Measurements from ENCODE around the gene XRRA1. TPM values are rescaled to one million over a fixed set of nuclear protein-coding genes. Genes with fewer than 3 reads are reported as not detected.
A peak's percentile ranks its signal among the peaks of the same experiment; 100 is the strongest.

The XRRA1 gene
- total RNA-seq, 2 donors from 2014 or later: 12.2 to 31.2 TPM

GRCh38 chr11:74937696-74938475 lies 11.0 kb downstream of the XRRA1 start:
- Mint-ChIP-seq H3K27me3 (no peaks in the 10 kb centered on the region), H3K27ac (no peak overlapping the region), H3K4me3 (no peak overlapping the region), H3K4me1 (ENCODE audit: low read depth in 2 of 2) (peaks cover 3 to 10% of the 10 kb centered on the region in 2 donors), H3K36me3 (peaks cover 25% of the 10 kb centered on the region), H3K9me3 (no peaks in the 10 kb centered on the region)
- ATAC-seq (no peak), DNase-seq (ENCODE audit: low spot score) (no peak)

DNA sequence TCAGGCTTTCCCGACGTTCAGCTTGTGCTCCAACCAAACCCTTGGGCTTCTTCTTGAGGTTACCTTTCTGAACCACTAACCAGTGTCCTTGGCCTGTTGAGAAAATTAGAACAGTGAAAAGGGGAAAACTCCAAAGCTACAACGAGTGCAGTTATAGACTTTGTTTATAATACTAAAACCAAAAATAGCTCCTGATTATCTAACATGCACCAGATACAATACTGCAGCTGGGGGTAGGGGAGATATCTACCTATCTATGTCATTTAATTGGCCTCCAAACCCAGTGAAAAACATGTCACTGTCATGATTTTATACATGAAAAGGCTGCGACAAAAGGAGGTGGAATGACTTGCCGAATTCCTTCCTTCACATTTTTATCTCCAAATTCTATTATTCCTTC lies 11.9 kb downstream of the XRRA1 start:
- no peaks in the 10 kb centered on the region for H3K27me3 Mint-ChIP-seq
- H3K4me1 Mint-ChIP-seq (ENCODE audit: low read depth in 2 of 2): peaks cover 13 to 19% of the 10 kb centered on the region in 2 donors
- H3K27ac Mint-ChIP-seq: no peak overlapping the region
- H3K4me3 Mint-ChIP-seq: no peak overlapping the region
- peaks cover 25% of the 10 kb centered on the region for H3K36me3 Mint-ChIP-seq
- DNase-seq (ENCODE audit: low spot score) (no peak), ATAC-seq (no peak)
- H3K9me3 Mint-ChIP-seq: no peaks in the 10 kb centered on the region

- H3K27me3 Mint-ChIP-seq: no peaks in the 10 kb centered on the region
- DNase-seq (ENCODE audit: low spot score) (no peak), ATAC-seq (no peak)
- H3K4me1 Mint-ChIP-seq (ENCODE audit: low read depth in 2 of 2): peaks cover 15 to 21% of the 10 kb centered on the region in 2 donors
- H3K4me3 Mint-ChIP-seq: no peak overlapping the region
- no peak overlapping the region for H3K27ac Mint-ChIP-seq
- no peaks in the 10 kb centered on the region for H3K9me3 Mint-ChIP-seq
- H3K36me3 Mint-ChIP-seq: peaks cover 25% of the 10 kb centered on the region
Measured at GRCh38 chr11:74936087-74936486, 12.8 kb downstream of the XRRA1 start.

DNA sequence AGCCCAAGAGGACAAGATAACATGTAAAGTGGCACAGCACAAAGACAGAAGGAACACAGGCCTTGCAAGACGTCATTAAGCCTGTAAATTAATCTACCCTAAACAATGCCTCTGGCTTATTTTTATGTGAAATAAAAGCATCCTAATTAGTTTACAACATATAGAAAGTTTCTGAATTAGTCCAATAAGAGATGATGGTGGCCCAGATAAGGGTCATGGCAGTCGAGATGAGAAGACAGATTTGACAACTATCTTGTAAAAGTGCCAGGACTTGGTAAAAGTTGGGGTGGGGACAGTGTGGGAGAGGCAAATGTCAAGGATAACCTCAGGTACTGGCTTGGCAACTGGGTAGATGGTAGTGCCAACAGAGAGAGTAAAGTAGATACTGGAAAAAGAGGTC lies 13.6 kb downstream of the XRRA1 start:
- peaks cover 21% of the 10 kb centered on the region for H3K36me3 Mint-ChIP-seq
- H3K4me1 Mint-ChIP-seq (ENCODE audit: low read depth in 2 of 2): peaks cover 15 to 21% of the 10 kb centered on the region in 2 donors
- H3K4me3 Mint-ChIP-seq: no peak overlapping the region
- no peak for ATAC-seq
- no peaks in the 10 kb centered on the region for H3K27me3 Mint-ChIP-seq
- no peaks in the 10 kb centered on the region for H3K9me3 Mint-ChIP-seq
- no peak overlapping the region for H3K27ac Mint-ChIP-seq
- no peak for DNase-seq (ENCODE audit: low spot score)

- Mint-ChIP-seq H3K36me3 (peaks cover 12% of the 10 kb centered on the region), H3K9me3 (no peaks in the 10 kb centered on the region), H3K4me1 (ENCODE audit: low read depth in 2 of 2) (peaks cover 15 to 21% of the 10 kb centered on the region in 2 donors), H3K27me3 (no peaks in the 10 kb centered on the region), H3K4me3 (no peak overlapping the region), H3K27ac (peak overlapping the region; percentile 81 to 84)
- no peak for ATAC-seq
- no peak for DNase-seq (ENCODE audit: low spot score)
Measured at GRCh38 chr11:74933765-74934164, 15.1 kb downstream of the XRRA1 start.

DNA sequence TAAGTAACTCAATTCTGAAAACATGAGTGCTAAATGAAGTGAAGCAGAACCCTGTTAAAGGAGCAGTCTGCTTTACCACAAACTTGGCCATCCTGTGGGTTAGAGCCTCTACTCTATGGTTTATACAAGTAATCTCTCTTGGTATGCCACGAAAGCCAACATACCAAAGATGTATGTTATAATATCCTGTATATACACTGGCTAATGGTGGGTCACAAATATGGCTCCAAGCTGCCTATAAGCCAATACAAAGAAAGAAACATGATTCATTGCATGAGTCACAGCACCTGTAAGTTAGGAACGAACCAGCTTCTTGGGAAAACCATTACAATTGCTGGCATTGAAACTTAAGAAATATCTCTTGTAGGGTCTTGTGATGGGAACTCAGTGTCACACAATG lies 16.1 kb downstream of the XRRA1 start:
- peak overlapping the region; percentile 81 to 84 for H3K27ac Mint-ChIP-seq
- H3K4me3 Mint-ChIP-seq: peak overlapping the region; percentile 59
- peaks cover 15 to 21% of the 10 kb centered on the region in 2 donors for H3K4me1 Mint-ChIP-seq (ENCODE audit: low read depth in 2 of 2)
- ATAC-seq (peak; percentile 83 to 86), DNase-seq (ENCODE audit: low spot score) (no peak)
- no peaks in the 10 kb centered on the region for H3K9me3 Mint-ChIP-seq
- H3K36me3 Mint-ChIP-seq: peaks cover 12% of the 10 kb centered on the region
- H3K27me3 Mint-ChIP-seq: no peaks in the 10 kb centered on the region

- peak overlapping the region; percentile 81 to 84 for H3K27ac Mint-ChIP-seq
- peak; percentile 89 to 95 for ATAC-seq
- H3K27me3 Mint-ChIP-seq: no peaks in the 10 kb centered on the region
- peak; percentile 73 for DNase-seq (ENCODE audit: low spot score)
- H3K4me1 Mint-ChIP-seq (ENCODE audit: low read depth in 2 of 2): peaks cover 15 to 25% of the 10 kb centered on the region in 2 donors
- no peaks in the 10 kb centered on the region for H3K9me3 Mint-ChIP-seq
- peak overlapping the region; percentile 59 for H3K4me3 Mint-ChIP-seq
- peaks cover 12% of the 10 kb centered on the region for H3K36me3 Mint-ChIP-seq
Measured at GRCh38 chr11:74932169-74932568, 16.7 kb downstream of the XRRA1 start.

DNA sequence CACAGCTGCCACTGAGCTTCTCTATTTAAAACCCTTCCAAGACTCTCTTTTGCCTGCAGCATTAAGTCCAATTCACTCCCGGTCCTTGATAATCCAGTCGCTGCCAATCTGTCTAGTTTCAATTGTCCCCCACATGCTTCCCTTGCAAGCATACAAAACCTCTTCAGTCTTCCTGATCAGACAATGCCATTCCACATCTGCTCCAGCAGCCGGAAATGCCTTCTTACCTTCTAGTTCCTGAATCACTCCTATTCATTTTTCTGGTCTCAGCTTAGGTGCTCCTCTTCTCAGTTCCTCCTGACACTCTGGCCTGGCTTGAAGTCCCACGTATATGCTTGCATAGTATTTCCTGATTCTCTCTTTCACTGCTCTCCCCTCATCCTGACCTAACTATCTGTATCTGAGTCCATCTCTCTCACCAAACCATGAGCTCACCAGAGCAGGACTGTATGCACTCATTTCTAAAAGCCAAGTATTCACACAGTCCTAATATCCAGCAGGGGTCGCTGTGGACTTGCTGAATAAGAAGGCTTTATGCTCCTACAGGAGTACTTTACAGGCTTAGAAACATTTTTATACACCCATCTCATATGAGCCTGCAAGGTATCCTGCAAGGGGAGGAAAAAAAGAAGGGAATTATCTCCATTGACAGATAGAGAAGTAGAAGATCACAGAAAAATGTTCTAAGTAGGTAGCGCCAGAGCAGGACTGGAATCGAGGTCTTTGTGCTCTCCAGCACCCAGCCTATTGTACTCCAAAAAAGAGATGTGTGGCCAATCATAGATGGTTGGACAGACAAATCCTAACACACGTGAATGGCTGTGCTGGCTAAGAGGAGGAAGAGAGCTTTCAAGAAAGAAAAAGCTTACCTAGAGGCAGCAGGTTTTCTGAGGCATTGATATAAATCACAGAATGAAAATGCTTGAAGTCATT lies 19.2 kb downstream of the XRRA1 start:
- DNase-seq (ENCODE audit: low spot score) (peak; percentile 81), ATAC-seq (peak; percentile 48 to 67)
- peaks cover 4% of the 10 kb centered on the region for H3K36me3 Mint-ChIP-seq
- no peaks in the 10 kb centered on the region for H3K27me3 Mint-ChIP-seq
- no peak overlapping the region for H3K27ac Mint-ChIP-seq
- H3K4me3 Mint-ChIP-seq: no peak overlapping the region
- H3K9me3 Mint-ChIP-seq: no peaks in the 10 kb centered on the region
- peaks cover 26 to 45% of the 10 kb centered on the region in 2 donors for H3K4me1 Mint-ChIP-seq (ENCODE audit: low read depth in 2 of 2)

GRCh38 chr11:74927496-74927895 lies 21.4 kb downstream of the XRRA1 start:
- no peak overlapping the region for H3K27ac Mint-ChIP-seq
- peaks cover 19 to 32% of the 10 kb centered on the region in 2 donors for H3K4me1 Mint-ChIP-seq (ENCODE audit: low read depth in 2 of 2)
- H3K27me3 Mint-ChIP-seq: no peaks in the 10 kb centered on the region
- DNase-seq (ENCODE audit: low spot score): no peak
- H3K36me3 Mint-ChIP-seq: no peaks in the 10 kb centered on the region
- peak overlapping the region; percentile 36 for H3K4me3 Mint-ChIP-seq
- ATAC-seq: no peak
- H3K9me3 Mint-ChIP-seq: no peaks in the 10 kb centered on the region

DNA sequence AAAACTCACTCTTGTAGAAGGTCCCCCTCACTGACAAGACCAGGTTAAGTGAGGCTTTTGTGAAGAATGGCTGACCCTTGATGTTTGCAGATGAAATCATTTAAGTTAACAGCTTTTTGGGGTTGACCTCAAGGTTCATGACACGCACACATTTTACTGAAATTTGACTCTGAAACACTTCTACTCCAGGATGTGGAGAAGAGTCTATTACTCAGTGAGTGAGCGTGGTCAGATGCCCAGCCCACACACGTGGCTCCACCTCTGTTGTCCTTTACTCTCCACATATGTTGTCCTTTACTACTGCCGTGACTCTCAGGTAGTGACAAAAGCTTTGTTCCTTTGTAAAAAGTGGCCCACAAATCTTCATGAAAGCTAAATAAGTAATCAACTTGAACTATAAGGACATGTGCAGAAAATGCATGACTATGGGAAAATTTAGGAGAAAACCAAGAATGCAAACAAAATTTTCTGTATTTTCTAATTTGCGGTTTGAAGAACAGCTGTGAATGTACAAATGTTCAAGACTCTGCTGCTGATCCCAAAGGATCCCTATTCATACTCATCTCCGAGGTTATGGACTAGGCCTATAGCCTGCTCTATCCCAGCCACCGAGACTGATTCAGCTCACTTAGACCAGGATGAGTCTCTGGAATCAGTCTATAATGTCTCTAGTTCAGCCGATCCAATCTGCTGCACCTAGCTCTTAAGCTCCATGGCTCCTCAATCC lies 22.4 kb downstream of the XRRA1 start:
- Mint-ChIP-seq H3K4me1 (ENCODE audit: low read depth in 2 of 2) (peaks cover 12 to 24% of the 10 kb centered on the region in 2 donors), H3K36me3 (no peaks in the 10 kb centered on the region), H3K9me3 (no peaks in the 10 kb centered on the region), H3K4me3 (peak overlapping the region; percentile 36), H3K27me3 (no peaks in the 10 kb centered on the region), H3K27ac (peak overlapping the region in 1 of 2 donors; percentile 66)
- peak; percentile 77 to 91 for ATAC-seq
- no peak for DNase-seq (ENCODE audit: low spot score)

GRCh38 chr11:74925281-74925680 lies 23.6 kb downstream of the XRRA1 start:
- ATAC-seq (no peak), DNase-seq (ENCODE audit: low spot score) (no peak)
- H3K27me3 Mint-ChIP-seq: no peaks in the 10 kb centered on the region
- no peaks in the 10 kb centered on the region for H3K36me3 Mint-ChIP-seq
- no peaks in the 10 kb centered on the region for H3K9me3 Mint-ChIP-seq
- peak overlapping the region; percentile 36 for H3K4me3 Mint-ChIP-seq
- peaks cover 12 to 24% of the 10 kb centered on the region in 2 donors for H3K4me1 Mint-ChIP-seq (ENCODE audit: low read depth in 2 of 2)
- H3K27ac Mint-ChIP-seq: peak overlapping the region; percentile 34 to 66

- no peak overlapping the region for H3K27ac Mint-ChIP-seq
- peaks cover 13% of the 10 kb centered on the region for H3K36me3 Mint-ChIP-seq
- peaks cover 12 to 24% of the 10 kb centered on the region in 2 donors for H3K4me1 Mint-ChIP-seq (ENCODE audit: low read depth in 2 of 2)
- H3K4me3 Mint-ChIP-seq: no peak overlapping the region
- no peaks in the 10 kb centered on the region for H3K27me3 Mint-ChIP-seq
- no peak for DNase-seq (ENCODE audit: low spot score)
- H3K9me3 Mint-ChIP-seq: no peaks in the 10 kb centered on the region
- no peak for ATAC-seq
Measured at GRCh38 chr11:74923125-74923524, 25.8 kb downstream of the XRRA1 start.

GRCh38 chr11:74909812-74910211 lies 39.1 kb downstream of the XRRA1 start:
- ATAC-seq: no peak
- no peak overlapping the region for H3K4me3 Mint-ChIP-seq
- peaks cover 13% of the 10 kb centered on the region for H3K36me3 Mint-ChIP-seq
- DNase-seq (ENCODE audit: low spot score): no peak
- no peaks in the 10 kb centered on the region for H3K9me3 Mint-ChIP-seq
- H3K27me3 Mint-ChIP-seq: no peaks in the 10 kb centered on the region
- H3K4me1 Mint-ChIP-seq (ENCODE audit: low read depth in 2 of 2): peaks cover 0 to 5% of the 10 kb centered on the region in 2 donors
- H3K27ac Mint-ChIP-seq: no peak overlapping the region
